Measurements from ENCODE around the gene HLA-B.

DNA sequence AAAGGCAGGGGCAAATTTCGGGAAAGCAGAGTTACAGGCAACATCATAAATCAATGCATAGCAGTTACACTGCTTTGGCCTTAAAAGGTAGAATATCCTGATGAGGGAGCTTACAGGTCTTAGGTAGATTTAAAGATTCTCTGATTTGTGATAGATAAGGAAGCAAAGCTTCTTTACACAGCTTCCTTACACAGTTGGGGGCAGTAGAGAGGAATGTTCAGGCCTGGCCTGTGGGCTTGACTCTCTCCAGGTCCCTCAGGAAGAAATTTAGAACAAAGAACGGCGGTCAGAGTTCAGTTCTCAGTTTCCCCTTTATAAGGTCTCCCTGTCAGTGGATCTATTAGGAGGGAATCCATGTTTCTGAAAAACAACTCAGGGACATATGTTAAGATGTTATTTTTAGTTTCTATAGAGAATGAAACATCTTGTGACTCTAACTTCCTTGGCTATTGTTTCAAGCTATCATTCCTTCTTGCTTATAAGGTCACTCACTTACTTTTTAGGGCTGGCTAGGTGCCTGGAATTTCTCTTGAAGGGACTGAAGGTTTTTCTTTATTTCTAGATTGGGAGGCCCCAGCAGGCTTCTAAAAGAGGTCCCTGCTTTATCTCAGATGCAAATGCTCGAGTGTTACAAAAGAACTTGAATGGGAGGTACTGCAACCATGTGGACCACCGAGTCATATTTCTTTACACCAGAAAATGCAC lies 11.8 kb downstream of the HLA-B start:
- TF ChIP-seq, protein P1, sequence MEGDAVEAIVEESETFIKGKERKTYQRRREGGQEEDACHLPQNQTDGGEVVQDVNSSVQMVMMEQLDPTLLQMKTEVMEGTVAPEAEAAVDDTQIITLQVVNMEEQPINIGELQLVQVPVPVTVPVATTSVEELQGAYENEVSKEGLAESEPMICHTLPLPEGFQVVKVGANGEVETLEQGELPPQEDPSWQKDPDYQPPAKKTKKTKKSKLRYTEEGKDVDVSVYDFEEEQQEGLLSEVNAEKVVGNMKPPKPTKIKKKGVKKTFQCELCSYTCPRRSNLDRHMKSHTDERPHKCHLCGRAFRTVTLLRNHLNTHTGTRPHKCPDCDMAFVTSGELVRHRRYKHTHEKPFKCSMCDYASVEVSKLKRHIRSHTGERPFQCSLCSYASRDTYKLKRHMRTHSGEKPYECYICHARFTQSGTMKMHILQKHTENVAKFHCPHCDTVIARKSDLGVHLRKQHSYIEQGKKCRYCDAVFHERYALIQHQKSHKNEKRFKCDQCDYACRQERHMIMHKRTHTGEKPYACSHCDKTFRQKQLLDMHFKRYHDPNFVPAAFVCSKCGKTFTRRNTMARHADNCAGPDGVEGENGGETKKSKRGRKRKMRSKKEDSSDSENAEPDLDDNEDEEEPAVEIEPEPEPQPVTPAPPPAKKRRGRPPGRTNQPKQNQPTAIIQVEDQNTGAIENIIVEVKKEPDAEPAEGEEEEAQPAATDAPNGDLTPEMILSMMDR (IDR thresholded peaks at IDR 0.05; ENCODE audit: insufficient read depth, low read length) = no peak
- TF ChIP-seq, protein P2, sequence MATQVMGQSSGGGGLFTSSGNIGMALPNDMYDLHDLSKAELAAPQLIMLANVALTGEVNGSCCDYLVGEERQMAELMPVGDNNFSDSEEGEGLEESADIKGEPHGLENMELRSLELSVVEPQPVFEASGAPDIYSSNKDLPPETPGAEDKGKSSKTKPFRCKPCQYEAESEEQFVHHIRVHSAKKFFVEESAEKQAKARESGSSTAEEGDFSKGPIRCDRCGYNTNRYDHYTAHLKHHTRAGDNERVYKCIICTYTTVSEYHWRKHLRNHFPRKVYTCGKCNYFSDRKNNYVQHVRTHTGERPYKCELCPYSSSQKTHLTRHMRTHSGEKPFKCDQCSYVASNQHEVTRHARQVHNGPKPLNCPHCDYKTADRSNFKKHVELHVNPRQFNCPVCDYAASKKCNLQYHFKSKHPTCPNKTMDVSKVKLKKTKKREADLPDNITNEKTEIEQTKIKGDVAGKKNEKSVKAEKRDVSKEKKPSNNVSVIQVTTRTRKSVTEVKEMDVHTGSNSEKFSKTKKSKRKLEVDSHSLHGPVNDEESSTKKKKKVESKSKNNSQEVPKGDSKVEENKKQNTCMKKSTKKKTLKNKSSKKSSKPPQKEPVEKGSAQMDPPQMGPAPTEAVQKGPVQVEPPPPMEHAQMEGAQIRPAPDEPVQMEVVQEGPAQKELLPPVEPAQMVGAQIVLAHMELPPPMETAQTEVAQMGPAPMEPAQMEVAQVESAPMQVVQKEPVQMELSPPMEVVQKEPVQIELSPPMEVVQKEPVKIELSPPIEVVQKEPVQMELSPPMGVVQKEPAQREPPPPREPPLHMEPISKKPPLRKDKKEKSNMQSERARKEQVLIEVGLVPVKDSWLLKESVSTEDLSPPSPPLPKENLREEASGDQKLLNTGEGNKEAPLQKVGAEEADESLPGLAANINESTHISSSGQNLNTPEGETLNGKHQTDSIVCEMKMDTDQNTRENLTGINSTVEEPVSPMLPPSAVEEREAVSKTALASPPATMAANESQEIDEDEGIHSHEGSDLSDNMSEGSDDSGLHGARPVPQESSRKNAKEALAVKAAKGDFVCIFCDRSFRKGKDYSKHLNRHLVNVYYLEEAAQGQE (IDR thresholded peaks at IDR 0.05; ENCODE audit: insufficient replicate concordance, low read depth) = no peak
- TF ChIP-seq POLR2AphosphoS5 (IDR thresholded peaks at IDR 0.05; ENCODE audit: low read depth) (no peak), GABPA (IDR thresholded peaks at IDR 0.05; ENCODE audit: low read depth) (no peak)
